ENCODE data around the gene ESR2.
"Not testable (repeated sequence)": the region's sequence is repeated elsewhere in the genome, so short reads cannot be mapped to it uniquely, and the experiment has no call there.

ESR2 gene

GRCh38 chr14:64195199-64195598 lies 99.0 kb downstream of the ESR2 start:
- DNase-seq = no peak

GRCh38 chr14:64194404-64194803 lies 99.8 kb downstream of the ESR2 start:
- DNase-seq = no peak

GRCh38 chr14:64193821-64194220 lies 100.3 kb downstream of the ESR2 start:
- no peak for DNase-seq

GRCh38 chr14:64191756-64192155 lies 102.4 kb downstream of the ESR2 start:
- no peak for DNase-seq

- no peak for DNase-seq
Observed at GRCh38 chr14:64190974-64191502, 103.1 kb downstream of the ESR2 start.

GRCh38 chr14:64187331-64187730 lies 106.8 kb downstream of the ESR2 start:
- DNase-seq = no peak

- DNase-seq = no peak
Observed at GRCh38 chr14:64186231-64187129, 107.7 kb downstream of the ESR2 start.

GRCh38 chr14:64185184-64185583 lies 109.0 kb downstream of the ESR2 start:
- no peak for DNase-seq

- no peak for DNase-seq
Observed at GRCh38 chr14:64184103-64184729, 110.0 kb downstream of the ESR2 start.

GRCh38 chr14:64182908-64183307 lies 111.3 kb downstream of the ESR2 start:
- DNase-seq = not testable (repeated sequence)

GRCh38 chr14:64178814-64179213 lies 115.4 kb downstream of the ESR2 start:
- DNase-seq = no peak

GRCh38 chr14:64176330-64176729 lies 117.8 kb downstream of the ESR2 start:
- no peak for DNase-seq

GRCh38 chr14:64174922-64175782 lies 119.0 kb downstream of the ESR2 start:
- no peak for DNase-seq

GRCh38 chr14:64170181-64170580 lies 124.0 kb downstream of the ESR2 start:
- DNase-seq = no peak

- no peak for DNase-seq
Observed at GRCh38 chr14:64159588-64159987, 134.6 kb downstream of the ESR2 start.

GRCh38 chr14:64158608-64159007 lies 135.6 kb downstream of the ESR2 start:
- no peak for DNase-seq

- DNase-seq = no peak
Observed at GRCh38 chr14:64149921-64150320, 144.2 kb downstream of the ESR2 start.

GRCh38 chr14:64147126-64147790 lies 146.9 kb downstream of the ESR2 start:
- no peak for DNase-seq

GRCh38 chr14:64137657-64138290 lies 156.4 kb downstream of the ESR2 start:
- DNase-seq = peak; percentile 40

- no peak for DNase-seq
Observed at GRCh38 chr14:64126548-64126947, 167.6 kb downstream of the ESR2 start.

GRCh38 chr14:64125270-64125669 lies 168.9 kb downstream of the ESR2 start:
- no peak for DNase-seq

- DNase-seq = no peak
Observed at GRCh38 chr14:64123241-64123822, 170.8 kb downstream of the ESR2 start.
